Smooth muscle cell (in vitro differentiated cells): Measurements from ENCODE around the gene SYT7. TPM values are rescaled to one million over a fixed set of nuclear protein-coding genes. Genes with fewer than 3 reads are reported as not detected.

ENCODE experiments used
- DNase-seq: peaks from one replicate; lab custom pipeline; 2025; ENCODE audit not compliant: unreplicated experiment; lab: John Stamatoyannopoulos, UW
- H2AFZ ChIP-seq: fragments of 200-600 bp; sonication (generic); 2 replicates; pipeline ENCODE4 v1.6.0; 2016; ENCODE audit warnings: antibody characterized with exemption, low read depth, mild to moderate bottlenecking
- H3F3A ChIP-seq: fragments of 200-600 bp; sonication (generic); 2 replicates; pipeline ENCODE4 v1.6.0; 2017; ENCODE audit warnings: antibody characterized with exemption, low read depth
- H3K27ac ChIP-seq: fragments of 200-600 bp; sonication (generic); 2 replicates; pipeline ENCODE4 v1.5.1; 2016; ENCODE audit warnings: low read depth, mild to moderate bottlenecking
- H3K27me3 ChIP-seq: fragments of 200-600 bp; sonication (generic); 2 replicates; pipeline ENCODE4 v1.6.1; 2016; ENCODE audit warnings: low read depth, mild to moderate bottlenecking
- H3K36me3 ChIP-seq: fragments of 200-600 bp; sonication (generic); 2 replicates; pipeline ENCODE4 v1.5.1; 2016; ENCODE audit warnings: low read depth
- H3K4me1 ChIP-seq: fragments of 200-600 bp; sonication (generic); 2 replicates; pipeline ENCODE4 v1.5.1; 2016; ENCODE audit warnings: low read depth
- H3K4me2 ChIP-seq: fragments of 200-600 bp; sonication (generic); 2 replicates; pipeline ENCODE4 v1.6.0; 2016; ENCODE audit warnings: mild to moderate bottlenecking
- H3K4me3 ChIP-seq: fragments of 200-600 bp; sonication (generic); 2 replicates; pipeline ENCODE4 v1.5.1; 2016; ENCODE audit warnings: mild to moderate bottlenecking
- H3K79me2 ChIP-seq: fragments of 200-600 bp; sonication (generic); 2 replicates; pipeline ENCODE4 v1.6.0; 2016; ENCODE audit warnings: low read depth, mild to moderate bottlenecking
- H3K9ac ChIP-seq: fragments of 200-600 bp; sonication (generic); 2 replicates; pipeline ENCODE4 v1.6.0; 2016; ENCODE audit warnings: low read depth
- H3K9me3 ChIP-seq: fragments of 200-600 bp; sonication (generic); replicated peaks from 2 replicates; pipeline ENCODE4 v1.5.1; 2016; ENCODE audit warnings: low read depth
- H4K20me1 ChIP-seq: fragments of 200-600 bp; sonication (generic); 2 replicates; pipeline ENCODE4 v1.6.0; 2016; ENCODE audit warnings: low read depth
- WGBS: methylation state at CpG from one replicate; pipeline ENCODE4 v1.1.7; 2016; ENCODE audit warnings: low lambda C conversion rate; 5-methylcytosine and 5-hydroxymethylcytosine counted together
- polyA plus RNA-seq: library from polyadenylated mRNA; unstranded; fragments of >200 nt; fragmentation: Nextera tagmentation; extraction: Ambion mirVana; gene quantifications from 2 replicates; pipeline ENCODE4 v1.2.1, GENCODE V29; 2016
- total RNA-seq: library from RNA; depleted of rRNA; stranded (reverse); fragments of >200 nt; gene quantifications from 2 replicates; pipeline ENCODE4 v1.2.3, GENCODE V29; 2014
- TF ChIP-seq, protein P1 (sequence below): fragments of 200-600 bp; sonication (generic); IDR thresholded peaks from 2 replicates; pipeline ENCODE4 v1.5.1; 2017; ENCODE audit warnings: borderline replicate concordance, mild to moderate bottlenecking, antibody characterized with exemption; ENCODE audit not compliant: insufficient read depth, poor library complexity, severe bottlenecking

The SYT7 gene
- total and polyA plus RNA-seq, 2 experiments from 2014 or later, result 0.79 to 4.0 TPM

DNA sequence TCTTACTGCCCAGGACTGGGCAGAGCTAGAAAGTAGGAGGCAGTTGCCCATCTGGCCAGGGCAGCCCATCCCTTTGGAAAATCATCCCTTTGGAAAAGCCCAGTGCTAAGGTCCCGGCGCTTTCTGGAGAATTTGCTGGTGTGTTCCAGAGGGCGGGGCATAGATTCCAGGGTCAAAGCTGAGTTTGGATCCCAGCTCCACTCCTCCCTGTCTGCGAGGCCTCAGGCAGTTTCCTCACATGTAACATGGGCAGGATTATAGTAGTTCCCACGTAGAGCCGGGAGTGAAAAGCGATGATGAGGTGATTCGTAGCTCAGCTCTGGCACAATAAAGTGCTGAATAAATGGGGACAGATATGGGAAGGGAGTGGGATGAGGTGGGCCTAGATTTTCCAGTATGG, 103.8 kb downstream of the SYT7 start:
- Histone ChIP-seq H3F3A (peaks cover 10% of the 10 kb centered on the region), H4K20me1 (peaks cover 77% of the 10 kb centered on the region), H3K36me3 (no peaks in the 10 kb centered on the region), H3K27me3 (no peaks in the 10 kb centered on the region), H3K4me3 (no peak overlapping the region), H3K4me1 (no peaks in the 10 kb centered on the region), H3K27ac (no peak overlapping the region), H3K79me2 (no peaks in the 10 kb centered on the region), H3K9me3 (no peaks in the 10 kb centered on the region), H3K4me2 (no peak overlapping the region), H2AFZ (no peak overlapping the region), H3K9ac (no peak overlapping the region)
- DNase-seq, result no peak
- 68% methylated on average over 8 of the region's 8 CpGs for WGBS
- TF ChIP-seq, protein P1, sequence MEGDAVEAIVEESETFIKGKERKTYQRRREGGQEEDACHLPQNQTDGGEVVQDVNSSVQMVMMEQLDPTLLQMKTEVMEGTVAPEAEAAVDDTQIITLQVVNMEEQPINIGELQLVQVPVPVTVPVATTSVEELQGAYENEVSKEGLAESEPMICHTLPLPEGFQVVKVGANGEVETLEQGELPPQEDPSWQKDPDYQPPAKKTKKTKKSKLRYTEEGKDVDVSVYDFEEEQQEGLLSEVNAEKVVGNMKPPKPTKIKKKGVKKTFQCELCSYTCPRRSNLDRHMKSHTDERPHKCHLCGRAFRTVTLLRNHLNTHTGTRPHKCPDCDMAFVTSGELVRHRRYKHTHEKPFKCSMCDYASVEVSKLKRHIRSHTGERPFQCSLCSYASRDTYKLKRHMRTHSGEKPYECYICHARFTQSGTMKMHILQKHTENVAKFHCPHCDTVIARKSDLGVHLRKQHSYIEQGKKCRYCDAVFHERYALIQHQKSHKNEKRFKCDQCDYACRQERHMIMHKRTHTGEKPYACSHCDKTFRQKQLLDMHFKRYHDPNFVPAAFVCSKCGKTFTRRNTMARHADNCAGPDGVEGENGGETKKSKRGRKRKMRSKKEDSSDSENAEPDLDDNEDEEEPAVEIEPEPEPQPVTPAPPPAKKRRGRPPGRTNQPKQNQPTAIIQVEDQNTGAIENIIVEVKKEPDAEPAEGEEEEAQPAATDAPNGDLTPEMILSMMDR, result no peak

DNA sequence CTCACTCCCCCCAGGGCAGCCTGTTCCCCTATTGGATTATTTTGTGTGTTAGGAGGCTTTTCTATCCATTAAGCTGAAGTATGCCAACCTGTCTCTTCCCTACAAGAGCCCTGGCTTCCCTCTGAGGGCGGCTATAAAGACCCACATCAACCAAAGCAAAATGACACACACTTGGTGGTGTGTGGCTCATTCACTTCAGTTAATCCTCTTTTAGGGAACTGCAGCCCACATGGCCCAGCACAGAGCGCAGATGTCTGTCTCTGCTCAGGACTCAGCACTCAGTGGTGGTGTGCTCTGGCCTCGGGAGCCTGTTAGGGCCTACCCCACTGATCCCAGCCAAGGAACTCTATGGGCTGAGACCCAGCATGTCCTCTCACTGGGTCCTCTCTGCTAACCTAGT, 104.5 kb downstream of the SYT7 start:
- Histone ChIP-seq H3K27me3 (no peaks in the 10 kb centered on the region), H3K9ac (no peak overlapping the region), H3K4me2 (no peak overlapping the region), H2AFZ (no peak overlapping the region), H3K27ac (no peak overlapping the region), H4K20me1 (peaks cover 73% of the 10 kb centered on the region), H3K9me3 (no peaks in the 10 kb centered on the region), H3K4me3 (no peak overlapping the region), H3F3A (peaks cover 10% of the 10 kb centered on the region), H3K79me2 (no peaks in the 10 kb centered on the region), H3K36me3 (no peaks in the 10 kb centered on the region), H3K4me1 (no peaks in the 10 kb centered on the region)
- DNase-seq, result no peak
- TF ChIP-seq, protein P1, result no peak
- 55% methylated on average over 3 of the region's 3 CpGs for WGBS

DNA sequence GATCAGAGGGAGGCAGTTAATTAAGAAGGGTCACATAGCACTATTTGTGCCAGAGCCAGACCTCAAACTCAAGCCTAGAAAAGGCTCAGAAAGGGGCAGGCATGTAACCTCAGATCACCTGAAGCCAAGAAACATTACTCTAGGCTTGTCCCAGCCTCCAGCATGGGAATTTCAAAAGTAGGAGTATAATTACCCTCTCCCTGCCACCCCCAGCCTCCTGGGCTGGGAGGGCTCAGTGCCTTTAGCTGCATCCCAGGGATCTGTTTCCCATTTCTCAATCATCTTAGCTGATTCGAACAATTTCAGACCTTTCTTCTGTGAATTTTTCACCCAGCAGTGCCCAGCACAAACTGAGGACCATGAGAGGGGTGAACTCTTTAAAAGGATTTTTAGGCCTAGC, 105.4 kb downstream of the SYT7 start:
- DNase-seq, result no peak
- 92% methylated on average over 1 of the region's 1 CpG for WGBS
- Histone ChIP-seq H3K4me1 (no peaks in the 10 kb centered on the region), H3F3A (peaks cover 10% of the 10 kb centered on the region), H3K36me3 (no peaks in the 10 kb centered on the region), H4K20me1 (peaks cover 71% of the 10 kb centered on the region), H3K9me3 (no peaks in the 10 kb centered on the region), H2AFZ (no peak overlapping the region), H3K4me2 (no peak overlapping the region), H3K79me2 (no peaks in the 10 kb centered on the region), H3K9ac (no peak overlapping the region), H3K27me3 (no peaks in the 10 kb centered on the region), H3K4me3 (no peak overlapping the region), H3K27ac (no peak overlapping the region)
- TF ChIP-seq, protein P1, result no peak

DNA sequence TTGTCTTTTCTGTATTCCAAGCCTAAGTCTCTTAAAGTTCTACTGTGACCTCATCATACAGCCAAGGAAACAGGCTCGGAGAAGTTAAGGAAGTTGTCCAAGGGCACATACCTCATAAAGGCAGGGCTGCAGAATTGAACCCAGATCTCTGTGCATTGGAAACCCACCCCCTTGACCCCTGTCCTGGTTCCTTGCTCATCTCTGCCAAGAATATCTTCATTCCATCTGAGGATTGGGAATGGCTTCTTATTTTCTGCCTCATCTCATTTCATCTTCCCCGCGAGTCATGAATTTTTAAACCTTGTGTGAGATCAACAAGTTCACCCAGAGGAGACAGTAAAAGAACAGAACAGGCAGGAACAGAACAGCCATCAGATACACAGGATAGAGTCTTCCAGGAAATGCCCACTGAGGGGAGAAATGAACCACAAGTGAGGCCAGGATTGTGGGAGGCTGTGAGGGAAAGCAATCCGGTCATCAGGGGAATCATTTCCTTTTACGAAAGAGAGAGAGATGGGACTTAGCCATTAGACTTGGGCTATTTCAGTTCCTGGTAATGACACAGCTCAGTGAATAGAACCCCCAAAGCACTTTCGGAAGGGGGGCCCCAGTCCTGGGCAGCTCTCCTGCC, 106.7 kb downstream of the SYT7 start:
- no peak overlapping the region for H2AFZ ChIP-seq

More for the DNA sequence above, 106.7 kb downstream of the SYT7 start:
- no peaks in the 10 kb centered on the region for H3K79me2 ChIP-seq
- H3K9ac ChIP-seq, result no peak overlapping the region
- no peaks in the 10 kb centered on the region for H3K4me1 ChIP-seq
- 82% methylated on average over 6 of the region's 6 CpGs for WGBS
- H3K27ac ChIP-seq, result no peak overlapping the region
- H3F3A ChIP-seq, result peaks cover 10% of the 10 kb centered on the region
- H3K4me3 ChIP-seq, result no peak overlapping the region
- no peaks in the 10 kb centered on the region for H3K36me3 ChIP-seq
- H3K4me2 ChIP-seq, result no peak overlapping the region
- TF ChIP-seq, protein P1, result no peak
- H3K27me3 ChIP-seq, result no peaks in the 10 kb centered on the region
- no peaks in the 10 kb centered on the region for H3K9me3 ChIP-seq
- H4K20me1 ChIP-seq, result peaks cover 64% of the 10 kb centered on the region
- no peak for DNase-seq
